Tibial nerve (tissue), 4 donors: ENCODE measurements around the gene IGF2BP1. TPM values are rescaled to one million over a fixed set of nuclear protein-coding genes. Genes with fewer than 3 reads are reported as not detected.
"Not testable (repeated sequence)": the region's sequence is repeated elsewhere in the genome, so short reads cannot be mapped to it uniquely, and the experiment has no call there.

Source experiments
- DNase-seq, 2 donors: peaks; one replicate each; pipeline ENCODE4 v3.0.0-alpha.2; 2019; ENCODE audit warnings: low spot score in 2 of 2
- H3K27ac ChIP-seq, 4 donors: fragments of 200-600 bp; sonication (generic) in 3 of 4; one replicate each; pipeline ENCODE4 v1.5.1; 2017 to 2019; ENCODE audit warnings: mild to moderate bottlenecking in 1 of 4
- H3K27me3 ChIP-seq, 2 donors: fragments of 200-600 bp; sonication (generic) in 1 of 2; one replicate each; pipeline versions ENCODE4 v1.5.1 to v1.6.0; 2017 to 2019
- H3K36me3 ChIP-seq, 3 donors: fragments of 200-600 bp; sonication (generic); one replicate each; pipeline ENCODE4 v1.5.1; 2018 to 2019
- H3K4me1 ChIP-seq, 4 donors: fragments of 200-600 bp; sonication (generic) in 3 of 4; one replicate each; pipeline ENCODE4 v1.5.1; 2017 to 2019
- H3K4me3 ChIP-seq, 4 donors: fragments of 200-600 bp; sonication (generic) in 3 of 4; one replicate each; pipeline ENCODE4 v1.5.1; 2017 to 2019; ENCODE audit warnings: mild to moderate bottlenecking in 1 of 4, moderate library complexity in 1 of 4
- H3K9me3 ChIP-seq, 4 donors: fragments of 200-600 bp; sonication (generic) in 3 of 4; one replicate each; pipeline ENCODE4 v1.5.1; 2017 to 2019
- EP300 ChIP-seq, 2 donors: sonication (generic); formaldehyde crosslinking; IDR thresholded peaks; one replicate each; pipeline ENCODE4 v1.6.1; 2017; ENCODE audit warnings: antibody characterized with exemption in 2 of 2, mild to moderate bottlenecking in 1 of 2
- POLR2A ChIP-seq, 2 donors: fragments of 450-650 bp; IDR thresholded peaks; one replicate each; pipeline ENCODE4 v1.6.1; 2017; ENCODE audit warnings: antibody characterized with exemption in 2 of 2, mild to moderate bottlenecking in 2 of 2, moderate library complexity in 2 of 2
- WGBS, 2 donors: methylation state at CpG; one replicate each; pipeline ENCODE4 v1.1.5; 2018; 5-methylcytosine and 5-hydroxymethylcytosine counted together
- total RNA-seq, 4 donors: library from RNA; depleted of rRNA; stranded (reverse); fragments of >200 nt; gene quantifications; one replicate each; pipeline ENCODE4 v1.1.0, GENCODE V29; 2016
- TF ChIP-seq, protein P1 (sequence below), 5 experiments: fragments of 200-600 bp in 3 of 5; fragments of 450-650 bp in 2 of 5; sonication (generic) in 3 of 5; IDR thresholded peaks; one replicate each; pipeline ENCODE4 v1.5.1; 2016 to 2019; ENCODE audit warnings: antibody characterized with exemption in 5 of 5, mild to moderate bottlenecking in 3 of 5, moderate library complexity in 2 of 5

IGF2BP1 gene
- total RNA-seq, 4 donors from 2014 or later: not detected

GRCh38 chr17:49038544-49038943 is 41.4 kb downstream of the IGF2BP1 start:
- Histone ChIP-seq H3K27me3 (peaks cover 0 to 32% of the 10 kb centered on the region in 2 donors), H3K27ac (no peak overlapping the region)

DNA sequence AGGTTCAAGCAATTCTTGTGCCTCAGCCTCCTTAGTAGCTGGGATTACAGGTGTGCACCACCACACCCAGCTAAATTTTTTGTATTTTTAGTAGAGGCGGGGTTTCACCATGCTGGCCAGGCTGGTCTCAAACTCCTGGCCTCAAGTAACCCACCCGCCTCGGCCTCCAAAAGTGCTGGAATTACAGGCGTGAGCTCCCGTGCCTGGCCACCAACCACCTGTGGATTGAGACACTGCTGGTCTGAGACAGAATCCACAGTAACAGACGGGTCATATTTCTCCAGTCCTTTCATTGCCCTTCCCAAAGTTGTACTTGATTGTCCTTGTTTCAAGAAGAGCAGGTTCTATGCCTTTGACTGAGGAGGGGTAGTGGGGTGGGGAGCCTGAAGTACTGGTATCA is 42.3 kb downstream of the IGF2BP1 start:
- H3K36me3 ChIP-seq, DNase-seq, H3K9me3 ChIP-seq, H3K27ac ChIP-seq, H3K4me3 ChIP-seq, H3K4me1 ChIP-seq: not testable (repeated sequence)
- WGBS, 2 donors: 92% methylated on average over 6 of the region's 6 CpGs
- peaks cover 0 to 25% of the 10 kb centered on the region in 2 donors for H3K27me3 ChIP-seq

More at GRCh38 chr17:49038544-49038943, 41.4 kb downstream of the IGF2BP1 start:
- Histone ChIP-seq H3K4me1 (peaks cover 0 to 6% (median 0%) of the 10 kb centered on the region in 4 donors), H3K9me3 (no peaks in the 10 kb centered on the region), H3K36me3 (no peaks in the 10 kb centered on the region), H3K4me3 (no peak overlapping the region)
- TF ChIP-seq, protein P1, sequence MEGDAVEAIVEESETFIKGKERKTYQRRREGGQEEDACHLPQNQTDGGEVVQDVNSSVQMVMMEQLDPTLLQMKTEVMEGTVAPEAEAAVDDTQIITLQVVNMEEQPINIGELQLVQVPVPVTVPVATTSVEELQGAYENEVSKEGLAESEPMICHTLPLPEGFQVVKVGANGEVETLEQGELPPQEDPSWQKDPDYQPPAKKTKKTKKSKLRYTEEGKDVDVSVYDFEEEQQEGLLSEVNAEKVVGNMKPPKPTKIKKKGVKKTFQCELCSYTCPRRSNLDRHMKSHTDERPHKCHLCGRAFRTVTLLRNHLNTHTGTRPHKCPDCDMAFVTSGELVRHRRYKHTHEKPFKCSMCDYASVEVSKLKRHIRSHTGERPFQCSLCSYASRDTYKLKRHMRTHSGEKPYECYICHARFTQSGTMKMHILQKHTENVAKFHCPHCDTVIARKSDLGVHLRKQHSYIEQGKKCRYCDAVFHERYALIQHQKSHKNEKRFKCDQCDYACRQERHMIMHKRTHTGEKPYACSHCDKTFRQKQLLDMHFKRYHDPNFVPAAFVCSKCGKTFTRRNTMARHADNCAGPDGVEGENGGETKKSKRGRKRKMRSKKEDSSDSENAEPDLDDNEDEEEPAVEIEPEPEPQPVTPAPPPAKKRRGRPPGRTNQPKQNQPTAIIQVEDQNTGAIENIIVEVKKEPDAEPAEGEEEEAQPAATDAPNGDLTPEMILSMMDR (IDR thresholded peaks at IDR 0.05): no peak
- TF ChIP-seq EP300 (IDR thresholded peaks at IDR 0.05) (no peak), POLR2A (IDR thresholded peaks at IDR 0.05) (no peak)
- 73 to 74% methylated on average over 2 of the region's 2 CpGs for WGBS, 2 donors
- no peak for DNase-seq

DNA sequence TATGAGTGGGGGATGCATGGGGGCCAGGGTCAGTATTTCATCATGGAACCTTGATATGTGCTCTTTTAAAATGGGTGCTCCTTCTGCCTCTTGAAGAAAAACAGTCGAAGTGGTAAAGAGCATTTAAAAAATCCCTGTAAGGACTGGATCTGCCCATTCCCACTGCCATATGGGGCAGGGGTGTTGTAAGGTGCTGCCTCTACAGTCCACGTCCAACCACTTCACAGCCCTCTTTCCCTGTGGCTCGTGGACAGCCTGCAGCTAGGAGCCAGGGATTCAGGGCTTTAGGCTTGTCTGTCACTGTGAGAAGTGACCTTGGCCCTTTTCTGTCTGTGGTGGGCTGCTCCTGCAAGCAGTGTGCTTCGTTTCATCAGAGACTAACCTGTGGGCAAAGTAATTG is 44.3 kb downstream of the IGF2BP1 start:
- 82% methylated on average over 4 of the region's 4 CpGs for WGBS, 2 donors

DNA sequence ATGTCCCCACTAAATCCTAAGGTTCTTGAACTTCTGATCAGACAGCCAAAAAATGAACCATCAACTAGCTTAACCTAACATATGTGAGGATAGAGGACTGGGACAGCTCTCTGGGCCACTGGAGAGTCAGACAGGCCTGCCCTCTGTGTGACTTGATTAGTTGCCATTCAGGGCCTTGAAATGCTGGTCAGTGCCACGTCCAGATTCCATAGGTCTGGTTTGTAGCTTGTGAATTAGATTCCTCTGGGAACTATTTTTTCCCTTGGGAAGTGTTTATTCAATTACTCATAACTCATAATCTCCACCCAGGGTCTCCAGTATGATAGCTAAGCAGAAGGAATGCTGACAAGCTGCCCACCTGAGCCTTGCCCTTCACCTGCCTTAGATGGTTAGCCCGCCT is 48.2 kb downstream of the IGF2BP1 start:
- Histone ChIP-seq H3K4me3 (no peak overlapping the region), H3K4me1 (no peaks in the 10 kb centered on the region), H3K36me3 (no peaks in the 10 kb centered on the region), H3K9me3 (no peaks in the 10 kb centered on the region), H3K27ac (no peak overlapping the region), H3K27me3 (peaks cover 0 to 16% of the 10 kb centered on the region in 2 donors)
- WGBS, 2 donors: 63 to 93% methylated on average over 2 of the region's 2 CpGs
- no peak for DNase-seq
- no peak for TF ChIP-seq POLR2A (IDR thresholded peaks at IDR 0.05)
- TF ChIP-seq, protein P1 (IDR thresholded peaks at IDR 0.05): no peak
- no peak for TF ChIP-seq EP300 (IDR thresholded peaks at IDR 0.05)

More for the DNA sequence above, 44.3 kb downstream of the IGF2BP1 start:
- TF ChIP-seq EP300 (IDR thresholded peaks at IDR 0.05): no peak
- H3K27me3 ChIP-seq: peaks cover 0 to 30% of the 10 kb centered on the region in 2 donors
- DNase-seq: no peak
- no peak overlapping the region for H3K27ac ChIP-seq
- H3K9me3 ChIP-seq: no peaks in the 10 kb centered on the region
- H3K36me3 ChIP-seq: no peaks in the 10 kb centered on the region
- no peaks in the 10 kb centered on the region for H3K4me1 ChIP-seq
- no peak overlapping the region for H3K4me3 ChIP-seq

DNA sequence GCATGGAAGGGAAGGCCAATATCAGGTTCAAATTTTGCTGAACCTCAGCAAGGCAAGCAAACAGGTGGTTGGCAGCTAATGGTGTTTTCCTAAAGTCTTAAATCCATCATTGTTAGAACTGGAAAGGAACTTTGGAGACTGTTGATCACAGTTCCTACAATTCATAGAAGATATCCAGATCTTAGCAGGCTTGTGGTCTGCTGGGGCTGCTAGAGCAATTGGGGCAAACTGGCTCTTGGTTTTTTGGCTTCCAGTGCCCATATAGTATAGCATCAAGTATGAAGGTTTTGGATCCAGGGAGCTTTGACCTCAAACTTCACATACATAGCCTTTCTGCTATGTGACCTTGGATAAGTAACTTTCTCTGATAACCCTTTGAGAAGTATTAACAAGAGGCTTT is 49.7 kb downstream of the IGF2BP1 start:
- DNase-seq: no peak
- Histone ChIP-seq H3K27ac (no peak overlapping the region), H3K4me3 (no peak overlapping the region), H3K36me3 (no peaks in the 10 kb centered on the region), H3K27me3 (peaks cover 0 to 13% of the 10 kb centered on the region in 2 donors), H3K9me3 (no peaks in the 10 kb centered on the region), H3K4me1 (no peaks in the 10 kb centered on the region)
- no peak for TF ChIP-seq EP300 (IDR thresholded peaks at IDR 0.05)
- TF ChIP-seq POLR2A (IDR thresholded peaks at IDR 0.05): no peak
- TF ChIP-seq, protein P1 (IDR thresholded peaks at IDR 0.05): no peak

GRCh38 chr17:49049265-49049664 is 52.1 kb downstream of the IGF2BP1 start:
- Histone ChIP-seq H3K36me3 (no peaks in the 10 kb centered on the region), H3K27ac (no peak overlapping the region), H3K4me3 (no peak overlapping the region), H3K9me3 (no peaks in the 10 kb centered on the region), H3K4me1 (no peaks in the 10 kb centered on the region), H3K27me3 (peaks cover 0 to 14% of the 10 kb centered on the region in 2 donors)
- WGBS, 2 donors: 80 to 91% methylated on average over 11 of the region's 11 CpGs
- no peak for DNase-seq
- TF ChIP-seq, protein P1 (IDR thresholded peaks at IDR 0.05): no peak
- TF ChIP-seq EP300 (IDR thresholded peaks at IDR 0.05) (no peak), POLR2A (IDR thresholded peaks at IDR 0.05) (no peak)
